Gastroesophageal sphincter (tissue), 3 donors: Measurements from ENCODE around the gene ADAMTS17.

Source experiments
- CTCF ChIP-seq, 4 experiments: fragments of 200-600 bp in 2 of 4; fragments of 450-650 bp in 2 of 4; sonication (generic) in 1 of 4; IDR thresholded peaks; one replicate each; pipeline ENCODE4 v1.5.1; 2017 to 2019; ENCODE audit warnings: antibody characterized with exemption in 4 of 4, mild to moderate bottlenecking in 2 of 4, moderate library complexity in 2 of 4
- EP300 ChIP-seq: sonication (generic); formaldehyde crosslinking; IDR thresholded peaks from one replicate; pipeline ENCODE4 v1.6.1; 2017; ENCODE audit warnings: antibody characterized with exemption, mild to moderate bottlenecking
- POLR2A ChIP-seq, 2 donors: fragments of 450-650 bp; IDR thresholded peaks; one replicate each; pipeline ENCODE4 v1.6.1; 2017; ENCODE audit warnings: antibody characterized with exemption in 2 of 2, mild to moderate bottlenecking in 2 of 2, moderate library complexity in 1 of 2
- POLR2AphosphoS5 ChIP-seq: sonication (generic); formaldehyde crosslinking; IDR thresholded peaks from one replicate; pipeline ENCODE4 v1.6.1; 2017; ENCODE audit warnings: antibody characterized with exemption

DNA sequence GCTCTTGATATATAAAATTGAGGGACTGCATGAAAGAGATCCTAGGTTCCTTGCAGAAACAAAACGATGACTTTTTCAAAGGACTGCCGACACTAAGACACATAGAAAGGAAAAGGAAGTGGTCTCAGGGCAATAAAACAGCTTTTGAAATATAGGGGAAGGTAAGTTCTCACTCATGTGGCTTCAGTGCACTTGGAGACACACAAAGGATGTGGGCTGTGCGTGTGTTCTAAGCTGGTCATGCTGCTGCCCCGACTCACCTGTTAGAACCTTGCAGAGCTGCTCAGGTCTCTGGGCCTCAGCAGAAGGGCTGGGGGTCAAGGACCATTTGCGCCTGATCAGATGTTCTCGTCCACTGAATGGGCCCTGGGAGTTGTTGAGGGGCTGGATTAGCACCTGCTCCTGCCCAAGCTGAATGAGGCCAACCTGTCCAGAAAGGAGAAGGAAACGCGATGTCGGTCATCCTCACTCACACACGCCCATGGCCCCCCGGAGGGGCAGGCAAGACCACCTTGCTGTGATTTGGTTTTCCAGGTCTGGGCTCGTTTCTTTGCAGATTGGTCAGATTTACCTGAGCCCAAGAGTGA, 11.1 kb downstream of the ADAMTS17 start:
- TF ChIP-seq CTCF (IDR thresholded peaks at IDR 0.05) = no peak
- no peak for TF ChIP-seq POLR2AphosphoS5
- no peak for TF ChIP-seq EP300
- TF ChIP-seq POLR2A (IDR thresholded peaks at IDR 0.05) = no peak
